ENCODE data around the gene SNX2.

Gene SNX2

GRCh38 chr5:122749886-122750285 is 25.0 kb upstream of the SNX2 start:
- ATAC-seq = no peak
- TF ChIP-seq SNAI2 (CRISPR knock-in tag; IDR thresholded peaks at IDR 0.05) (no peak), PPARA (CRISPR knock-in tag; IDR thresholded peaks at IDR 0.05; ENCODE audit: borderline replicate concordance) (no peak), ZFP30 (CRISPR knock-in tag; IDR thresholded peaks at IDR 0.05) (no peak), RARB (CRISPR knock-in tag; IDR thresholded peaks at IDR 0.05) (no peak), ZNF8 (CRISPR knock-in tag; IDR thresholded peaks at IDR 0.05) (no peak), CSDC2 (CRISPR knock-in tag; IDR thresholded peaks at IDR 0.05) (no peak), ISL1 (CRISPR knock-in tag; IDR thresholded peaks at IDR 0.05) (no peak), TOX (CRISPR knock-in tag; IDR thresholded peaks at IDR 0.05; ENCODE audit: borderline replicate concordance) (no peak), PATZ1 (CRISPR knock-in tag; IDR thresholded peaks at IDR 0.05; ENCODE audit: borderline replicate concordance) (no peak), ZNF70 (CRISPR knock-in tag; IDR thresholded peaks at IDR 0.05) (no peak), BACH2 (CRISPR knock-in tag; IDR thresholded peaks at IDR 0.05; ENCODE audit: borderline replicate concordance) (no peak), ESRRG (CRISPR knock-in tag; IDR thresholded peaks at IDR 0.05) (no peak), POU6F1 (CRISPR knock-in tag; IDR thresholded peaks at IDR 0.05; ENCODE audit: borderline replicate concordance, low read depth) (no peak), ARNTL (CRISPR knock-in tag; IDR thresholded peaks at IDR 0.05; ENCODE audit: borderline replicate concordance, low read depth) (no peak), CREB5 (CRISPR knock-in tag; IDR thresholded peaks at IDR 0.05; ENCODE audit: low read depth) (no peak), OSR1 (CRISPR knock-in tag; IDR thresholded peaks at IDR 0.05) (no peak), CSRNP3 (CRISPR knock-in tag; IDR thresholded peaks at IDR 0.05) (no peak)

GRCh38 chr5:122751293-122751782 is 23.5 kb upstream of the SNX2 start:
- TF ChIP-seq CSRNP3 (CRISPR knock-in tag; IDR thresholded peaks at IDR 0.05) = no peak
- TF ChIP-seq TCF4 (CRISPR knock-in tag; IDR thresholded peaks at IDR 0.05; ENCODE audit: borderline replicate concordance) = no peak
- TF ChIP-seq OSR1 (CRISPR knock-in tag; IDR thresholded peaks at IDR 0.05) = no peak
- no peak for TF ChIP-seq TSHZ2 (CRISPR knock-in tag; IDR thresholded peaks at IDR 0.05)
- no peak for TF ChIP-seq ZFP3 (CRISPR knock-in tag; IDR thresholded peaks at IDR 0.05)
- no peak for TF ChIP-seq TOX (CRISPR knock-in tag; IDR thresholded peaks at IDR 0.05; ENCODE audit: borderline replicate concordance)
- no peak for TF ChIP-seq ARNTL (CRISPR knock-in tag; IDR thresholded peaks at IDR 0.05; ENCODE audit: borderline replicate concordance, low read depth)
- TF ChIP-seq PPARA (CRISPR knock-in tag; IDR thresholded peaks at IDR 0.05; ENCODE audit: borderline replicate concordance) = no peak
- TF ChIP-seq BACH2 (CRISPR knock-in tag; IDR thresholded peaks at IDR 0.05; ENCODE audit: borderline replicate concordance) = no peak
- TF ChIP-seq ESRRG (CRISPR knock-in tag; IDR thresholded peaks at IDR 0.05) = no peak
- no peak for ATAC-seq
